K562 (cell line): Measurements from ENCODE around the gene ARMC8. TPM values are rescaled to one million over a fixed set of nuclear protein-coding genes. Genes with fewer than 3 reads are reported as not detected.

ENCODE experiments used
- ATAC-seq: fragments of 200-7000 bp; cut with Tn5 transposase; 3 replicates; pipeline ENCODE4 v1.9.1; 2020; ENCODE audit warnings: moderate library complexity
- BruUV-seq: library from RNA; stranded (reverse); fragments of 400-500 nt; replicated peaks from 2 replicates; lab custom pipeline; 2021; lab: Mats Ljungman, UMichigan
- CTCF ChIA-PET: fragments of 300-600 bp; formaldehyde crosslinking; extraction: SDS; loops from one replicate; lab custom pipeline; 2021; ENCODE audit warnings: low intra/inter-chr PET ratio; lab: Yijun Ruan, JAX
- POLR2A ChIA-PET: fragments of 300-600, 350-650 bp; sonication (Branson Sonifier 250); formaldehyde crosslinking; extraction: SDS; loops from one replicate; lab custom pipeline; 2021; ENCODE audit warnings: antibody characterized with exemption, inconsistent platforms; lab: Yijun Ruan, JAX
- DNase-seq, 4 experiments: peaks; one replicate each; pipeline versions ENCODE4 v3.0.0 to v3.0.0-alpha.2; 2011 to 2018; ENCODE audit warnings: low spot score in 3 of 4, mixed read lengths in 3 of 4; ENCODE audit errors: extremely low read depth in 1 of 4
- FAIRE-seq: peaks from 2 replicates; lab custom pipeline; 2011; peaks lifted over from hg19 to GRCh38; lab: Jason Lieb, UNC
- H2AFZ ChIP-seq: 2 replicates; pipeline ENCODE4 v1.6.0; 2011; ENCODE audit warnings: low read depth, low read length, control low read depth, inconsistent platforms
- H3K27ac ChIP-seq: fragments of 200-600 bp; 3 replicates; pipeline ENCODE4 v1.8.0; 2011; ENCODE audit warnings: low read depth, mild to moderate bottlenecking, control low read depth, inconsistent platforms, low read length, moderate library complexity, mixed read lengths; ENCODE audit errors: extremely low read depth
- H3K27me3 ChIP-seq, 2 experiments: fragments of 300-600 bp in 1 of 2; 2 replicates in 1 of 2; 3 replicates in 1 of 2; pipeline versions ENCODE4 v1.6.0 to v1.8.0; 2011; ENCODE audit warnings: inconsistent platforms in 2 of 2, low read length in 2 of 2, mild to moderate bottlenecking in 1 of 2, mixed read lengths in 1 of 2, moderate library complexity in 1 of 2; ENCODE audit not compliant: control insufficient read depth in 2 of 2, insufficient read depth in 2 of 2
- H3K36me3 ChIP-seq: fragments of 300-600 bp; 3 replicates; pipeline ENCODE4 v1.8.0; 2011; ENCODE audit warnings: mild to moderate bottlenecking, low read length, inconsistent platforms; ENCODE audit not compliant: control insufficient read depth, insufficient read depth
- H3K4me1 ChIP-seq, 2 experiments: fragments of 200-600 bp in 1 of 2; replicated peaks in 1 of 2; 2 replicates in 1 of 2; 3 replicates in 1 of 2; pipeline versions ENCODE4 v1.5.1 to v1.8.0; 2011; ENCODE audit warnings: inconsistent platforms in 2 of 2, low read length in 2 of 2, mild to moderate bottlenecking in 1 of 2, mixed read lengths in 1 of 2, moderate library complexity in 1 of 2; ENCODE audit not compliant: control insufficient read depth in 2 of 2, insufficient read depth in 2 of 2
- H3K4me2 ChIP-seq: 2 replicates; pipeline ENCODE4 v1.6.1; 2011; ENCODE audit warnings: low read length, control low read depth, inconsistent platforms, mixed read lengths; ENCODE audit not compliant: insufficient read depth
- H3K4me3 ChIP-seq: fragments of 200-600 bp; sonication (generic), shearing (Covaris generic); 2 replicates; pipeline ENCODE4 v1.5.1; 2016; ENCODE audit warnings: control low read depth, inconsistent platforms
- H3K79me2 ChIP-seq: fragments of 200-600 bp; 3 replicates; pipeline ENCODE4 v1.8.0; 2011; ENCODE audit warnings: low read length, inconsistent platforms; ENCODE audit not compliant: control insufficient read depth, insufficient read depth
- H3K9ac ChIP-seq, 2 experiments: 2 replicates each; pipeline versions ENCODE4 v1.6.0 to v1.6.1; 2011; ENCODE audit warnings: low read depth in 2 of 2, low read length in 2 of 2, control low read depth in 1 of 2, inconsistent platforms in 1 of 2, mild to moderate bottlenecking in 1 of 2, mixed read lengths in 1 of 2; ENCODE audit not compliant: insufficient read depth in 1 of 2
- H3K9me1 ChIP-seq: one replicate; pipeline ENCODE4 v1.6.0; 2011; ENCODE audit warnings: inconsistent platforms, mild to moderate bottlenecking, low read length, moderate library complexity; ENCODE audit not compliant: control insufficient read depth, insufficient read depth
- H3K9me3 ChIP-seq: replicated peaks from 2 replicates; pipeline ENCODE4 v1.5.1; 2011; ENCODE audit warnings: low read depth, low read length, inconsistent platforms; ENCODE audit not compliant: control insufficient read depth, insufficient read depth
- H4K20me1 ChIP-seq: replicated peaks from 2 replicates; pipeline ENCODE4 v1.6.1; 2011; ENCODE audit warnings: low read length, inconsistent platforms, mixed read lengths; ENCODE audit not compliant: control insufficient read depth, insufficient read depth
- BRD4 ChIP-seq: fragments of 200-600 bp; sonication (generic); IDR thresholded peaks from 2 replicates; pipeline ENCODE4 v1.6.1; 2017; ENCODE audit warnings: inconsistent platforms
- CBX2 ChIP-seq: fragments of 200-600 bp; sonication (generic); IDR thresholded peaks from one replicate; pipeline ENCODE4 v1.6.1; 2012; ENCODE audit warnings: mild to moderate bottlenecking, low read length, inconsistent platforms; ENCODE audit not compliant: insufficient read depth, poor library complexity, severe bottlenecking
- EP300 ChIP-seq: IDR thresholded peaks from 2 replicates; pipeline ENCODE4 v1.6.1; 2012; ENCODE audit warnings: low read length, improper control_type of control experiment
- EZH2 ChIP-seq: IDR thresholded peaks from 2 replicates; pipeline ENCODE4 v1.6.1; 2012; ENCODE audit warnings: low read depth, mild to moderate bottlenecking, inconsistent platforms, low read length, borderline replicate concordance
- GABPA ChIP-seq: fragments of 200-800 bp; sonication (Bioruptor generic); conservative IDR thresholded peaks from 2 replicates; pipeline ENCODE4 v1.6.1; 2016; ENCODE audit warnings: low read depth, missing genetic modification characterization, missing compliant biosample characterization
- HMBOX1 ChIP-seq: sonication (generic); IDR thresholded peaks from 2 replicates; pipeline ENCODE4 v1.6.1; 2016
- HNRNPL ChIP-seq: fragments of 200-400 bp; formaldehyde crosslinking; IDR thresholded peaks from 2 replicates; pipeline ENCODE4 v1.6.1; 2017; ENCODE audit warnings: low read depth, mild to moderate bottlenecking, low read length
- KLF13 ChIP-seq: fragments of 450-650 bp; IDR thresholded peaks from 2 replicates; pipeline ENCODE4 v1.6.1; 2016; ENCODE audit warnings: missing genetic modification characterization, low read depth, mild to moderate bottlenecking, missing compliant biosample characterization, moderate library complexity, borderline replicate concordance
- LCOR ChIP-seq: sonication (generic); formaldehyde crosslinking; IDR thresholded peaks from 2 replicates; pipeline ENCODE4 v1.8.0; 2022; ENCODE audit warnings: mild to moderate bottlenecking, missing genetic modification reagents
- MAFK ChIP-seq: IDR thresholded peaks from 2 replicates; pipeline ENCODE4 v1.6.1; 2011; ENCODE audit warnings: low read length, improper control_type of control experiment
- NFE2 ChIP-seq: IDR thresholded peaks from 2 replicates; pipeline ENCODE4 v1.6.1; 2014; ENCODE audit warnings: antibody characterized with exemption, low read depth
- SMAD4 ChIP-seq: fragments of 250-450 bp; sonication (Bioruptor Pico); conservative IDR thresholded peaks from 2 replicates; pipeline ENCODE4 v1.8.0; 2021; ENCODE audit warnings: inconsistent platforms, mild to moderate bottlenecking, moderate library complexity
- TFE3 ChIP-seq: fragments of 450-650 bp; formaldehyde crosslinking; IDR thresholded peaks from 2 replicates; pipeline ENCODE4 v1.4.0; 2020; ENCODE audit warnings: mild to moderate bottlenecking, mixed read lengths
- ZBTB1 ChIP-seq: sonication (generic); formaldehyde crosslinking; IDR thresholded peaks from 2 replicates; pipeline ENCODE4 v1.8.1; 2023; ENCODE audit warnings: missing genetic modification reagents, low read depth, mild to moderate bottlenecking, borderline replicate concordance
- ZNF143 ChIP-seq: sonication (generic); formaldehyde crosslinking; IDR thresholded peaks from 2 replicates; pipeline ENCODE4 v1.9.0; 2022; ENCODE audit warnings: mild to moderate bottlenecking, missing genetic modification reagents
- ZNF384 ChIP-seq: IDR thresholded peaks from 2 replicates; pipeline ENCODE4 v1.6.1; 2012; ENCODE audit warnings: low read depth, low read length, improper control_type of control experiment
- ZNF644 ChIP-seq: fragments of 200-800 bp; sonication (Bioruptor generic); IDR thresholded peaks from 2 replicates; pipeline ENCODE4 v1.6.1; 2016; ENCODE audit warnings: low read depth, missing genetic modification characterization, missing compliant biosample characterization
- WGBS: fragments of 100-300 bp; shearing (Covaris generic); methylation state at CpG from one replicate; pipeline ENCODE4 v1.1.6; 2016; ENCODE audit warnings: low coverage, mixed read lengths; ENCODE audit not compliant: insufficient coverage; ENCODE audit errors: missing lambda C conversion rate; 5-methylcytosine and 5-hydroxymethylcytosine counted together
- in situ Hi-C: fragments of 300-500 bp; cut with MboI; formaldehyde crosslinking; loops from 4 replicates; pipeline ENCODE4 v1.15.0; 2018; ENCODE audit warnings: inconsistent platforms, mixed read lengths
- intact Hi-C: fragments of 100-400 bp; cut with micrococcal nuclease; formaldehyde crosslinking; loops from 2 replicates; pipeline ENCODE4 v1.14.2; 2022
- polyA plus RNA-seq, 8 experiments: library from polyadenylated mRNA; depleted of rRNA in 4 of 8; stranded (reverse) in 5 of 8; unstranded in 3 of 8; fragments of >200 nt; fragmentation: Nextera tagmentation in 2 of 8; fragmentation: Illumina TruSeq in 1 of 8; extraction: Ambion mirVana in 2 of 8; extraction: Trizol in 1 of 8; gene quantifications; 2 replicates each; pipeline versions ENCODE4 v1.2.1 to v1.2.3, GENCODE V29; 2011 to 2014; ENCODE audit warnings: inconsistent platforms in 1 of 8, missing spikeins in 1 of 8
- total RNA-seq, 7 experiments: library from RNA; depleted of rRNA in 6 of 7; stranded (reverse); fragments of >200 nt in 6 of 7; fragmentation: Illumina TruSeq in 2 of 7; extraction: Trizol in 2 of 7; gene quantifications; 2 replicates each; pipeline versions ENCODE4 v1.2.1 to v1.2.3, GENCODE V29; 2011 to 2021; ENCODE audit warnings: low replicate concordance in 1 of 7
- TF ChIP-seq, protein P1 (sequence below), 2 experiments: fragments of 450-650 bp in 1 of 2; IDR thresholded peaks; 2 replicates each; pipeline ENCODE4 v1.6.1; 2011 to 2017; ENCODE audit warnings: low read depth in 2 of 2, antibody characterized with exemption in 1 of 2, borderline replicate concordance in 1 of 2, low read length in 1 of 2, mild to moderate bottlenecking in 1 of 2, mixed read lengths in 1 of 2; ENCODE audit not compliant: control insufficient read depth in 1 of 2

ARMC8 gene
- total and polyA plus RNA-seq, 9 of the 15 experiments (the other 6 are each of a cell fraction or from before 2014, with no cell fraction given): 22.4 to 76.1 (median 37.3) TPM

DNA sequence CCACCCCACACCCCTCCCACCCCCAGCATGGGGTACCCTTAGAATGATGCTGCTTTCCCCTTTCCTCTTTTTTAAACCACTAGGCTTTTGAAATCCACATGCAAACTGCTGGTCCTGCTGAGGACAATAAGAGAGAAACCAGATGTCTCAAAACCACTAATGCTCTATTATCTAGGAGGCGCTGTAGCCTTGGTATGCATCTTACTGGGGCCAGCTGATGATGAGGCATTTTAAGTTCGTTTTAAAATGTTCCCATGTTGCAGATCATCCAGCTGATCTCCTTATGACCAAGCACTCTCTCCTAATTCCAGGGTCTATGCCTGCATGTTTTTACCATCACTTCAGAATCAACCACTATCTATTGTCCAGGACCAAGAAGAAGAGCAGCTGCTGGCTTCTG lies 141.2 kb downstream of the ARMC8 start:
- Histone ChIP-seq H3K4me2 (peak overlapping the region; percentile 83; the same call in 1 of the 2 replicates), H3K4me1 (peaks cover 10 to 11% of the 10 kb centered on the region in 2 experiments; a peak in 4 of 5 replicates), H2AFZ (no peak overlapping the region), H3K9me1 (no peaks in the 10 kb centered on the region), H3K4me3 (no peak overlapping the region), H3K79me2 (no peaks in the 10 kb centered on the region), H3K9me3 (no peaks in the 10 kb centered on the region), H3K36me3 (no peaks in the 10 kb centered on the region), H3K27me3 (no peaks in the 10 kb centered on the region; a peak in 1 of 5 replicates), H3K27ac (no peak overlapping the region), H4K20me1 (no peaks in the 10 kb centered on the region), H3K9ac (no peak overlapping the region)
- no TSS peak for BruUV-seq
- FAIRE-seq (peak; percentile 48), DNase-seq (peak; percentile 13 to 27 (median 14)), ATAC-seq (peak; percentile 47)
- CTCF ChIA-PET: no interaction called here
- POLR2A ChIA-PET: interaction anchor here (1.0 to 1.2 kb wide), 3 partner anchors 13 to 33 kb away, joined by 3 read pairs; no protein-coding TSS in a partner anchor
- in situ Hi-C loops (no loop called here), intact Hi-C loops (loop anchor here (10.0 kb wide), 1 partner anchor 264 kb away; no protein-coding TSS in a partner anchor)
- WGBS: 8% methylated on average over 2 of the region's 2 CpGs
- no peak for TF ChIP-seq BRD4
- no peak for TF ChIP-seq ZNF143 (CRISPR knock-in tag)
- no peak for TF ChIP-seq LCOR (CRISPR knock-in tag)
- TF ChIP-seq EP300: no peak
- no peak for TF ChIP-seq ZNF644 (tag)
- no peak for TF ChIP-seq ZBTB1
- no peak for TF ChIP-seq CBX2
- no peak for TF ChIP-seq EZH2
- no peak for TF ChIP-seq TFE3
- TF ChIP-seq KLF13 (tag): no peak
- TF ChIP-seq, protein P1, sequence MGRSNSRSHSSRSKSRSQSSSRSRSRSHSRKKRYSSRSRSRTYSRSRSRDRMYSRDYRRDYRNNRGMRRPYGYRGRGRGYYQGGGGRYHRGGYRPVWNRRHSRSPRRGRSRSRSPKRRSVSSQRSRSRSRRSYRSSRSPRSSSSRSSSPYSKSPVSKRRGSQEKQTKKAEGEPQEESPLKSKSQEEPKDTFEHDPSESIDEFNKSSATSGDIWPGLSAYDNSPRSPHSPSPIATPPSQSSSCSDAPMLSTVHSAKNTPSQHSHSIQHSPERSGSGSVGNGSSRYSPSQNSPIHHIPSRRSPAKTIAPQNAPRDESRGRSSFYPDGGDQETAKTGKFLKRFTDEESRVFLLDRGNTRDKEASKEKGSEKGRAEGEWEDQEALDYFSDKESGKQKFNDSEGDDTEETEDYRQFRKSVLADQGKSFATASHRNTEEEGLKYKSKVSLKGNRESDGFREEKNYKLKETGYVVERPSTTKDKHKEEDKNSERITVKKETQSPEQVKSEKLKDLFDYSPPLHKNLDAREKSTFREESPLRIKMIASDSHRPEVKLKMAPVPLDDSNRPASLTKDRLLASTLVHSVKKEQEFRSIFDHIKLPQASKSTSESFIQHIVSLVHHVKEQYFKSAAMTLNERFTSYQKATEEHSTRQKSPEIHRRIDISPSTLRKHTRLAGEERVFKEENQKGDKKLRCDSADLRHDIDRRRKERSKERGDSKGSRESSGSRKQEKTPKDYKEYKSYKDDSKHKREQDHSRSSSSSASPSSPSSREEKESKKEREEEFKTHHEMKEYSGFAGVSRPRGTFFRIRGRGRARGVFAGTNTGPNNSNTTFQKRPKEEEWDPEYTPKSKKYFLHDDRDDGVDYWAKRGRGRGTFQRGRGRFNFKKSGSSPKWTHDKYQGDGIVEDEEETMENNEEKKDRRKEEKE (IDR thresholded peaks at IDR 0.05; ENCODE audit: borderline replicate concordance in 1 of 2, control insufficient read depth in 1 of 2, low read depth in 2 of 2, low read length in 1 of 2): no peak
- no peak for TF ChIP-seq HNRNPL
- TF ChIP-seq MAFK: peak; percentile 17; the same call in 1 of the 2 replicates
- no peak for TF ChIP-seq SMAD4 (CRISPR knock-in tag)
- TF ChIP-seq GABPA (tag): no peak
- peak; percentile 62 for TF ChIP-seq NFE2
- no peak for TF ChIP-seq ZNF384
- TF ChIP-seq HMBOX1: no peak
